Endothelial cell (in vitro differentiated cells): ENCODE data around the gene SNCG. TPM values are rescaled to one million over a fixed set of nuclear protein-coding genes. Genes with fewer than 3 reads are reported as not detected.

Source experiments
- DNase-seq: peaks from one replicate; pipeline ENCODE4 v3.0.0; 2021; ENCODE audit warnings: low spot score
- H3K27ac Mint-ChIP-seq: one replicate; pipeline ENCODE4 v1.8.0; 2021; ENCODE audit warnings: mixed read lengths, inconsistent platforms; ENCODE audit not compliant: unreplicated experiment
- H3K27me3 Mint-ChIP-seq: one replicate; pipeline ENCODE4 v1.8.0; 2021; ENCODE audit warnings: mild to moderate bottlenecking, moderate library complexity, mixed read lengths, inconsistent platforms; ENCODE audit not compliant: unreplicated experiment
- H3K36me3 Mint-ChIP-seq: one replicate; pipeline ENCODE4 v1.8.0; 2021; ENCODE audit warnings: mild to moderate bottlenecking, low read depth, mixed read lengths, inconsistent platforms; ENCODE audit not compliant: unreplicated experiment
- H3K4me1 Mint-ChIP-seq: one replicate; pipeline ENCODE4 v1.8.0; 2021; ENCODE audit warnings: mild to moderate bottlenecking, mixed read lengths, inconsistent platforms; ENCODE audit not compliant: unreplicated experiment
- H3K4me3 Mint-ChIP-seq: one replicate; pipeline ENCODE4 v1.8.0; 2021; ENCODE audit warnings: mild to moderate bottlenecking, mixed read lengths, inconsistent platforms; ENCODE audit not compliant: unreplicated experiment
- H3K9me3 Mint-ChIP-seq: one replicate; pipeline ENCODE4 v1.8.0; 2021; ENCODE audit warnings: mixed read lengths, inconsistent platforms; ENCODE audit not compliant: unreplicated experiment
- CTCF ChIP-seq: fragments of 200-600 bp; sonication (generic); IDR thresholded peaks from one replicate; pipeline ENCODE4 v1.5.0; 2021; ENCODE audit warnings: antibody characterized with exemption; ENCODE audit not compliant: unreplicated experiment
- total RNA-seq: library from RNA; stranded (reverse); fragmentation: NEBNext Ultra II Directional; extraction: Animal tissue kit (Norgen Biotek cat#: 25700); gene quantifications from one replicate; pipeline ENCODE4 v1.2.1, GENCODE V29; 2021; ENCODE audit not compliant: unreplicated experiment

SNCG gene
- total RNA-seq, 1 donor from 2014 or later, result 52.9 TPM

- H3K9me3 Mint-ChIP-seq, result no peaks in the 10 kb centered on the region
- H3K4me3 Mint-ChIP-seq, result no peak overlapping the region
- peaks cover 18% of the 10 kb centered on the region for H3K27me3 Mint-ChIP-seq
- TF ChIP-seq CTCF, result no peak
- no peak for DNase-seq
- H3K27ac Mint-ChIP-seq, result no peak overlapping the region
- peaks cover 31% of the 10 kb centered on the region for H3K4me1 Mint-ChIP-seq
- peaks cover 45% of the 10 kb centered on the region for H3K36me3 Mint-ChIP-seq
Measured at GRCh38 chr10:86941991-86942421, 16.4 kb upstream of the SNCG start.

GRCh38 chr10:86942441-86943315 lies 15.7 kb upstream of the SNCG start:
- Mint-ChIP-seq H3K4me1 (peaks cover 31% of the 10 kb centered on the region), H3K27me3 (peaks cover 15% of the 10 kb centered on the region), H3K4me3 (no peak overlapping the region), H3K9me3 (no peaks in the 10 kb centered on the region), H3K36me3 (peaks cover 40% of the 10 kb centered on the region), H3K27ac (no peak overlapping the region)
- DNase-seq, result no peak
- TF ChIP-seq CTCF, result no peak

- no peak for TF ChIP-seq CTCF
- DNase-seq, result no peak
- H3K9me3 Mint-ChIP-seq, result no peaks in the 10 kb centered on the region
- H3K4me1 Mint-ChIP-seq, result peaks cover 35% of the 10 kb centered on the region
- H3K36me3 Mint-ChIP-seq, result peaks cover 42% of the 10 kb centered on the region
- peaks cover 15% of the 10 kb centered on the region for H3K27me3 Mint-ChIP-seq
- H3K4me3 Mint-ChIP-seq, result peak overlapping the region; percentile 67
- peak overlapping the region; percentile 18 for H3K27ac Mint-ChIP-seq
Measured at GRCh38 chr10:86943316-86944030, 14.9 kb upstream of the SNCG start.

GRCh38 chr10:86944031-86944419 lies 14.4 kb upstream of the SNCG start:
- H3K4me1 Mint-ChIP-seq, result peaks cover 41% of the 10 kb centered on the region
- no peak overlapping the region for H3K27ac Mint-ChIP-seq
- H3K36me3 Mint-ChIP-seq, result peaks cover 46% of the 10 kb centered on the region
- DNase-seq, result no peak
- peak overlapping the region; percentile 15 for H3K4me3 Mint-ChIP-seq
- peaks cover 15% of the 10 kb centered on the region for H3K27me3 Mint-ChIP-seq
- no peak for TF ChIP-seq CTCF
- H3K9me3 Mint-ChIP-seq, result no peaks in the 10 kb centered on the region

- Mint-ChIP-seq H3K9me3 (no peaks in the 10 kb centered on the region), H3K4me1 (peaks cover 44% of the 10 kb centered on the region), H3K4me3 (peak overlapping the region; percentile 73), H3K27me3 (peaks cover 15% of the 10 kb centered on the region), H3K27ac (no peak overlapping the region), H3K36me3 (peaks cover 48% of the 10 kb centered on the region)
- TF ChIP-seq CTCF, result no peak
- no peak for DNase-seq
Measured at GRCh38 chr10:86944471-86944870, 13.9 kb upstream of the SNCG start.
